SH-SY5Y (cell line): ENCODE data around the gene TBC1D16.
A peak's percentile ranks its signal among the peaks of the same experiment; 100 is the strongest.

Experiments
- GATA2 ChIP-seq: IDR thresholded peaks from 2 replicates; pipeline ENCODE4 v1.6.1; 2011; ENCODE audit warnings: mild to moderate bottlenecking, low read depth, low read length
- GATA3 ChIP-seq: IDR thresholded peaks from 2 replicates; pipeline ENCODE4 v1.6.1; 2011; ENCODE audit warnings: low read depth, mild to moderate bottlenecking, low read length, moderate library complexity

DNA sequence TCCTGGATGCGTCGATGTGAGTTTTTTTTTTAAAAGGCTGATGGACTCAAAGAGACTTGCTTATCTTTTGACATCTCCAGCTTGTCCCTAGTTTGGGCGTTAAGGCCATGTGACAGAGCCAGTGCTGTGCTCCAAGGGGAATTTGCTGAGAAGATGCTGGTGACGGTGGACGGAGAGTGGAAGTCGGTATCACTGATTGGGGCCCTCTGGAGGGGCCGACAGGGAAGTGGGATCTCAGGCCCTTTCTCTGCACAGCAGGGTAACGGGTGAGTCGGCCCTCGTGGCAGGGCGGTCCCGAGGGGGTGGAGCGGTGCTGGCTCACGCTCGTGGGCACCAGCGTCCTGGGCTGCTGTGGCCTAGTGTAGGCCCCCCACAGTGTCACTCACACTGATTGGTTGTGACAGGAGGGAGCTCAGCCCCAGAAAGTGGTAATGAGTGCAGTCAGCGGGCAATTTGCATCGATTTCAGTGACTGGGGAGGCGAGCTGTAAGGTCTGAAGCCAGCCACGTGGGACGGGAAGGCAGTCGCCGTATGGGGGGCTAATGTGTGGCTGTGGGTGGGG is 91.3 kb downstream of the TBC1D16 start:
- TF ChIP-seq GATA2 (0 out of 2 replicates have a peak, but pooled peaks have one; percentile 37), GATA3 (no peak)
